ENCODE results near the gene POLR2C.
A peak's percentile ranks its signal among the peaks of the same experiment; 100 is the strongest.

Gene POLR2C

GRCh38 chr16:57510016-57510871 lies 47.8 kb downstream of the POLR2C start:
- DNase-seq: no peak
- TF ChIP-seq GATA1 (IDR thresholded peaks at IDR 0.05; ENCODE audit: low read depth, low read length): no peak
- TF ChIP-seq POLR2A (IDR thresholded peaks at IDR 0.05; ENCODE audit: low read length): no peak

- TF ChIP-seq POLR2A (IDR thresholded peaks at IDR 0.05; ENCODE audit: low read length) (no peak), GATA1 (IDR thresholded peaks at IDR 0.05; ENCODE audit: low read depth, low read length) (no peak)
- no peak for DNase-seq
These were observed 50.0 kb downstream of the POLR2C start for GRCh38 chr16:57512296-57513001.

- no peak for TF ChIP-seq GATA1 (IDR thresholded peaks at IDR 0.05; ENCODE audit: low read depth, low read length)
- TF ChIP-seq POLR2A (IDR thresholded peaks at IDR 0.05; ENCODE audit: low read length): no peak
- no peak for DNase-seq
These were observed 51.1 kb downstream of the POLR2C start for GRCh38 chr16:57513371-57514102.

DNA sequence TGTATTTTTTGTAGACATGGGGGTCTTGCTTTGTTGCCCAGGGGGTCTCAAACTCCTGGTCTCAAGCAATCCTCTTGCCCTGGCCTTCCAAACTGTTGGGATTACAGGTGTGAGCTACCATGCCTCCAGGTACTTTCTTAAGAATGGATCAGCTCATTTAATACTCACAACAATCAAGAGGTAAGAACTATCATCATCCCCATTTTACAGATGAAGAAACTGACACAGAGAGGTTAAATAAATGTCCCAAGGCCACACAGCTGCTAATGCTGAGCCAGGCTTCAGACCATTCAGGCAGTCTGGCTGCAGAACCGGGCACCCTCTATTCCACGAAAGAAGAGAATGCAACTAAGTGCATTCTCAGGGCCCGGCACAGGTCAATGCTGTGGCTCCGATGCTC lies 51.9 kb downstream of the POLR2C start:
- TF ChIP-seq GATA1 (IDR thresholded peaks at IDR 0.05; ENCODE audit: low read depth, low read length): no peak
- TF ChIP-seq POLR2A (IDR thresholded peaks at IDR 0.05; ENCODE audit: low read length): no peak
- DNase-seq: no peak

DNA sequence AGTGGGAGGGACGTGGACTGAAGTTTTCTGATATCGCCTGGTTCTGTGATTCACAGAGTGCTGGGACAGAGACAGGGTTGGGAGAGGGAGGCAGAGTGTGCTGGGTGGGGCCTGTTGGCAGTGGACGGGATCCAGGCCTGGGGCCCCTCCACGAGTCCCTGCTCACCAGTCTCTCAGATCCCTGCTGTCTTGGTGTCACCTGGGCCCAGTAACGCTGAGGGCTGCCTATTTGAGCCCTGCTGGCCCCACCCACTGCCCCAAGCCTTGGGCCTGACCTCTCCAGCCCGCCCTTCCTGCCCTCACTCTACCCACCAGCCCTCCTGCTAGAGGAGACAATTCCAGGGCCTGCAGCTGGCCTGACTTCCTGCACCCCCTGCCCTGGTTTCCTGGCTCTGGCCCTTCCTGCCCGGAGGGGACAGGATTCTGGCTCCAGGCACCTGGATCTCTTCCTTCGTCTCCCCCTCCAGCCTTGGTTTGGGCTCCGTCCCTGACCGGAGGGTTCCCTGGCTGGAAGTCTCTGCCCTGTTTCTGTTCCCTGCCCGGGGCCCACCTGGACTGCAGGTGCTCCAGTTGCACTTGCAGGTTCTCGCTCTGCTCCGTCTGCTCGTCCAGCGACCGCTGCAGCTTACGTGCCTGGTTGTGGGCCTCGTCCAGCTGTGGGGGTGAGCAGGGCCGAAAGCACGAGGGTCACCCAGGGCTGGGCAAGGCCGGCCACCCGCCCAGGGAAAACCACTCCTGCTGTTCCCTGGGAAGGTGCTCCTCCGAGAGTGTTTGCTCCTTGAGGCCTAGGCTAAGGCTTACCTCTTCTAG lies 52.5 kb downstream of the POLR2C start:
- TF ChIP-seq GATA1 (IDR thresholded peaks at IDR 0.05; ENCODE audit: low read depth, low read length): no peak
- no peak for TF ChIP-seq POLR2A (IDR thresholded peaks at IDR 0.05; ENCODE audit: low read length)
- no peak for DNase-seq

DNA sequence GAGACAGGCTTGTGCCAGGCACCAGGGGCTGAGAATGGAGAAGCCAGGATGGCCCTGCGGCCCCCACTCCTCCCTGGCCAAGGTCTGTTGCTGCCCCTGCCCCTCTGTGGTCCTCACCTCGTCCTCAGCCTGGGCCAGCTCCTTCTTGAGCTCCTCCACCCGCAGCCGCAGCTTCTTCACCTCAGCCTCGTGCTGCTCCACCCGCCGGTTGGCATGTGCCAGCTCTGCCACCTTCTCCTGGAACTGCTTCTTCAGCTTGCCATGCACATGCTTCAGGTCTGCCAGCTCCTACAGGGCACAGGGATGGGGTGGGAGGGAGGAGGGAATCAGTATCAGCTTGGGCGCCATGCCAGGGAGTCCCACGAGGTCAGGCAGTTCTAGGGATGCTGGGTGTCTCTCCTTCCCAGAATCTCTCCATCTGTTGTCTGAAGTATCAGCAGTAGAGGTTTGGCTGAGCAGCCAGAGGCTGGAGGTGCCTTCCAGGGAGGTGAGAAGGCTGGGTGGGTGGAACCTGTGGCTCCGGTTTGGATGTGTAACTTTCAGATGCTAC lies 53.8 kb downstream of the POLR2C start:
- no peak for DNase-seq
- no peak for TF ChIP-seq GATA1 (IDR thresholded peaks at IDR 0.05; ENCODE audit: low read depth, low read length)
- no peak for TF ChIP-seq POLR2A (IDR thresholded peaks at IDR 0.05; ENCODE audit: low read length)

GRCh38 chr16:57516773-57517172 lies 54.3 kb downstream of the POLR2C start:
- TF ChIP-seq POLR2A (IDR thresholded peaks at IDR 0.05; ENCODE audit: low read length): no peak
- TF ChIP-seq GATA1 (IDR thresholded peaks at IDR 0.05; ENCODE audit: low read depth, low read length): no peak

DNA sequence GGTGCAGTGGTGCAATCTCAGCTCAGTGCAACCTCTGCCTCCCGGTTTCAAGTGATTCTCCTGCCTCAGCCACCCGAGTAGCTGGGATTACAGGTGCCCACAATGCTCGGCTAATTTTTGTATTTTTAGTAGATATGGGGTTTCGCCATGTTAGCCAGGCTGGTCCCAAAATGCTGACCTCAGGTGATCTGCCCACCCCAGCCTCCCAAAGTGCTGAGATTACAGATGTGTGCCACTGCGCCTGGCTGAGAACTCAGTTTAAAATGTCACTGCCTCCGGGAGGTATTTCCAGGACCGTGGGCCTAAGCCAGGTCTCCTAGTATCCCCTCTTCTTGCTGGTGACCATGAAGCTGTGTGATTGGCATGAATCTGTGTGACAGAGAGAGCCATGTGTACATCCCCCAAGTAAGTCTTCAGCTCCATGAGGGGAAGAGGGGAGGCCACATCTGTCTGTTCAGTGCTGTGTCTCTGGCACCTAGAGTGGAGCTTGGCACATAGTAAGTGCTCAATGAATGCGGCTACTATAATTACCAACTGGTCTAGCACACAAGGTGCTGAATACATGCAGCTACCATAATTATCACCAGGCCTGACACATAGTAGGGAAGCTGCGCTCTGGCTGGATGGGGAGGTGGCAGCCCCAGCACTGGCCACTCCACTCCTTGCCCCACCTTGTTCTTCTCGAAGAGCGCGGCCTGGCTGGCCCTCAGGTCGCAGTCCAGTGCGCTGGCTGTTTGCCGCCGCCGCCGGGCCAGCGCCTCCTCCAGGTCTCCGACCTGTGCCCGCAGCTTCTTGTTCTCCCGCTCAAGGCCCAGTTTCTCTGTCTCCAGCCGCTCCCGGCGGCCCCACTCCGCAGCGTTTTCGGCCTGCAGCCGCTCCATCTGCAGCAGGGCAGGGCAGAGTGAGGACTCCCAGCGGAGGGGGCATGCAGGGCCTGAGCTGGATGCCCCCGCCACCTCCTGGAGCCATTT lies 55.2 kb downstream of the POLR2C start:
- TF ChIP-seq GATA1 (IDR thresholded peaks at IDR 0.05; ENCODE audit: low read depth, low read length) (no peak), POLR2A (IDR thresholded peaks at IDR 0.05; ENCODE audit: low read length) (no peak)
- no peak for DNase-seq

More at GRCh38 chr16:57516773-57517172, 54.3 kb downstream of the POLR2C start:
- no peak for DNase-seq

DNA sequence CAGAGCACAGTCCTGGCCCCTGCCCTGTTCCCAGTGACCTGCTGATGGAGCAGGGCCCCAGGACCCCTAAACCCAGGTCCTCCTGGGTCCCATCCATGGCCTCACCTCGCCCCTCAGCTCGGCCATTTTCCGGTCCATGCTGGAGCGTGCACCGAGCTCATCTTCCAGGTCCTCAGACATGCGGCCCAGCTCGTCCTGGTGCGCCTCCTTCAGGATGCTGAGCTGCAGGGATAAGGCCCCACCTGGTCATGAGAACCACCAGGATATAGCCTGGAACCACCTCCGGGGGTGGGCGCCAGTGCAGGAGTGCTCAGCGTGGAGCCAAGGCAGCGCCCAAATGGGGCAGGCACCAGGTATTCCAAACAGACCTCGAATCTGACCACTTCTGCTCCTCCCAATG lies 56.0 kb downstream of the POLR2C start:
- no peak for TF ChIP-seq GATA1 (IDR thresholded peaks at IDR 0.05; ENCODE audit: low read depth, low read length)
- TF ChIP-seq POLR2A (IDR thresholded peaks at IDR 0.05; ENCODE audit: low read length): no peak
- DNase-seq: no peak

DNA sequence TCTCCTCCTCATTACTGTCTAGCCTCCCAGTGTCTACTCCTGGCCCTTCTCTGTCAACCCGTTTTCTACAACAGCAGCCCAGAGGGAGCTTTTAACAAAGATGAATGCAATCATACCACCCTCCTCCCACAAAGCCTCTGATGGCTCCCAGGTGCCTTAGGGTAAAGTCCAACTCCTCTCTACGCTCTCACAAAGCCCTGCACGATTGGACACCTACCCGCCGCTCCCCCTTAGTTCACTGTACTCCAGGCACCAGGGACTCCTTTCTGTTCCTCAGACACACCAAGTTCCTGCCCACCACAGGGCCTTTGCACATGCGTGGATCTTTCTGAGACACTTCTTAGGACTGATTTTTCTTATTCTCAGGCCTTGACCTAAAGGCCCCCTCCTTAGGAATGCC lies 56.4 kb downstream of the POLR2C start:
- no peak for DNase-seq
- TF ChIP-seq POLR2A (IDR thresholded peaks at IDR 0.05; ENCODE audit: low read length): no peak
- TF ChIP-seq GATA1 (IDR thresholded peaks at IDR 0.05; ENCODE audit: low read depth, low read length): no peak

DNA sequence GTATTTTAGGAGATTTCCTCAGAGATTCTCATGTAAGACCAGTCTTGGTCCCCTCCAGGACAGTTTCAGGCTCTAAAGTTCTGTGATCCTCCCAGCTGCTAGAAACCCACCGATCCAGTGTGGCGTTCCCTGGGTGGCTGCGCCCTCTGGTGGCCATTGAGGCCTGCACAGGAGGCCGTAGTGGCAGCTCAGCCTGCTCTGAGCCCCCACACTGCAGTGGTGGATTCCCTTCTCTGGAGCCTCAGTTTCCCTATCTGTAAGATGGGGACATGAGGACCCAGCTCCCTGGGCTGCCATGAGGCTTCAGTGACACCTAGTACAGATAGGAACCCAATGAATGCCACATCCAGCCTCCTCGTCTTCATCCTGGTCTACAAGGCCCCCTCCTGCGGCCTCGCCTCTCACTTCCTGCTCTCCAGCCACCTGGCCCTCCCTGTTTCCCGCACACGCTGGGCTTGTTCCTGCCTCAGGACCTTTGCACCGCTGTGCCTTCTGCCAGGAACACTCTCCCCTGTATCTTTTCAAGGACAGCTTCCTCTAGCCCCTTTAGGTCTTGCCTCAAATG lies 57.4 kb downstream of the POLR2C start:
- TF ChIP-seq POLR2A (IDR thresholded peaks at IDR 0.05; ENCODE audit: low read length) (no peak), GATA1 (IDR thresholded peaks at IDR 0.05; ENCODE audit: low read depth, low read length) (no peak)
- DNase-seq: peak; percentile 67 to 84
